B cell (primary cell): ENCODE data around the gene WDR1. TPM values are rescaled to one million over a fixed set of nuclear protein-coding genes. Genes with fewer than 3 reads are reported as not detected.

Experiments used
- ATAC-seq: fragments of 200-7000 bp; cut with Tn5 transposase; one replicate; pipeline ENCODE4 v1.10.0; 2021; ENCODE audit warnings: low read depth, mild to moderate bottlenecking, moderate number of reproducible peaks, moderate library complexity
- CTCF ChIA-PET: fragments of 350-600 bp; sonication (Branson Sonifier 250); formaldehyde crosslinking; loops from one replicate; lab custom pipeline; 2021; ENCODE audit warnings: antibody characterized with exemption, inconsistent platforms; lab: Charles Lee
- POLR2A ChIA-PET: fragments of 350-600 bp; sonication (Branson Sonifier 250); formaldehyde crosslinking; loops from one replicate; lab custom pipeline; 2021; ENCODE audit warnings: antibody characterized with exemption; lab: Charles Lee
- DNase-seq: peaks from one replicate; pipeline ENCODE4 v3.0.0; 2013
- H2AFZ ChIP-seq: 2 replicates; pipeline ENCODE4 v1.6.1; 2012; ENCODE audit warnings: mild to moderate bottlenecking, low read depth, low read length; ENCODE audit not compliant: insufficient read depth, poor library complexity, severe bottlenecking
- H3K27ac ChIP-seq, 2 donors: 1 replicate in 1 of 2; 2 replicates in 1 of 2; pipeline ENCODE4 v1.5.1; 2012 to 2013; ENCODE audit warnings: low read length in 2 of 2, mild to moderate bottlenecking in 2 of 2, moderate library complexity in 1 of 2
- H3K27me3 ChIP-seq, 4 experiments: fragments of 200-600 bp in 1 of 4; sonication (generic) in 1 of 4; replicated peaks in 1 of 4; 1 replicate in 2 of 4; 2 replicates in 2 of 4; pipeline versions ENCODE4 v1.6.1 to v1.7.0; 2013 to 2016; ENCODE audit warnings: low read length in 3 of 4, mild to moderate bottlenecking in 2 of 4, mixed read lengths in 1 of 4, moderate library complexity in 1 of 4; ENCODE audit not compliant: insufficient read depth in 4 of 4, control insufficient read depth in 3 of 4; ENCODE audit errors: control extremely low read depth in 1 of 4
- H3K36me3 ChIP-seq, 2 experiments: replicated peaks in 1 of 2; 1 replicate in 1 of 2; 2 replicates in 1 of 2; pipeline versions ENCODE4 v1.6.1 to v1.7.1; 2013; ENCODE audit warnings: low read length in 1 of 2; ENCODE audit not compliant: insufficient read depth in 2 of 2, control insufficient read depth in 1 of 2; ENCODE audit errors: control extremely low read depth in 1 of 2, extremely low read depth in 1 of 2
- H3K4me1 ChIP-seq, 2 donors: fragments of 200-600 bp in 1 of 2; sonication (generic) in 1 of 2; 1 replicate in 1 of 2; 2 replicates in 1 of 2; pipeline versions ENCODE4 v1.5.1 to v1.6.1; 2013 to 2017; ENCODE audit warnings: low read length in 2 of 2; ENCODE audit not compliant: control insufficient read depth in 2 of 2, insufficient read depth in 2 of 2
- H3K4me2 ChIP-seq: replicated peaks from 2 replicates; pipeline ENCODE3; 2012; ENCODE audit warnings: mild to moderate bottlenecking, low read depth, low read length; ENCODE audit not compliant: poor library complexity, severe bottlenecking
- H3K4me3 ChIP-seq, 5 experiments: fragments of 200-600 bp in 1 of 5; sonication (generic) in 1 of 5; 1 replicate in 3 of 5; 2 replicates in 2 of 5; pipeline versions ENCODE4 v1.5.1 to v1.7.0; 2011 to 2016; ENCODE audit warnings: low read length in 4 of 5, mild to moderate bottlenecking in 4 of 5, low read depth in 2 of 5, control low read depth in 1 of 5, moderate library complexity in 1 of 5; ENCODE audit not compliant: insufficient read depth in 1 of 5; ENCODE audit errors: control extremely low read depth in 1 of 5, extremely low read depth in 1 of 5
- H3K79me2 ChIP-seq: fragments of 200-600 bp; sonication (generic); one replicate; pipeline ENCODE4 v1.6.0; 2016; ENCODE audit warnings: low read length; ENCODE audit not compliant: control insufficient read depth, insufficient read depth
- H3K9ac ChIP-seq: fragments of 200-600 bp; sonication (generic); 2 replicates; pipeline ENCODE4 v1.6.1; 2017; ENCODE audit warnings: mild to moderate bottlenecking, low read length, moderate library complexity
- H3K9me3 ChIP-seq, 3 donors: one replicate each; pipeline versions ENCODE4 v1.6.1 to v1.7.1; 2013; ENCODE audit warnings: low read length in 2 of 3; ENCODE audit not compliant: control insufficient read depth in 2 of 3, insufficient read depth in 1 of 3; ENCODE audit errors: control extremely low read depth in 1 of 3
- H4K20me1 ChIP-seq: 2 replicates; pipeline ENCODE4 v1.6.0; 2012; ENCODE audit warnings: mild to moderate bottlenecking, low read length; ENCODE audit not compliant: insufficient read depth, control insufficient read depth, poor library complexity, severe bottlenecking
- H3K27ac Mint-ChIP-seq: one replicate; pipeline ENCODE4 v1.8.0; 2021; ENCODE audit warnings: mixed read lengths
- H3K27me3 Mint-ChIP-seq: one replicate; pipeline ENCODE4 v1.8.0; 2021; ENCODE audit warnings: mixed read lengths
- H3K4me1 Mint-ChIP-seq: one replicate; pipeline ENCODE4 v1.8.0; 2021; ENCODE audit warnings: mixed read lengths
- H3K4me3 Mint-ChIP-seq: one replicate; pipeline ENCODE4 v1.8.0; 2021; ENCODE audit warnings: mixed read lengths
- H3K9me3 Mint-ChIP-seq: one replicate; pipeline ENCODE4 v1.8.0; 2022; ENCODE audit warnings: mixed read lengths; ENCODE audit not compliant: insufficient read depth
- EZH2 ChIP-seq: IDR thresholded peaks from 2 replicates; pipeline ENCODE4 v1.6.1; 2012; ENCODE audit warnings: borderline replicate concordance, low read depth, mild to moderate bottlenecking, moderate library complexity, low read length; ENCODE audit not compliant: insufficient read depth, poor library complexity, severe bottlenecking
- WGBS: methylation state at CpG from one replicate; pipeline ENCODE4 v1.1.5; 2013; ENCODE audit warnings: missing lambda C conversion rate; ENCODE audit not compliant: insufficient coverage; 5-methylcytosine and 5-hydroxymethylcytosine counted together
- intact Hi-C: fragments of 100-400 bp; cut with micrococcal nuclease; formaldehyde crosslinking; loops from one replicate; pipeline ENCODE4 v1.10.0; 2022
- polyA plus RNA-seq: library from polyadenylated mRNA; depleted of rRNA; stranded (reverse); fragments of >200 nt; gene quantifications from 2 replicates; pipeline ENCODE4 v1.2.3, GENCODE V29; 2012
- total RNA-seq, 2 donors: library from RNA; stranded (reverse); fragments of 120-200 nt in 1 of 2; gene quantifications; 1 replicate in 1 of 2; 2 replicates in 1 of 2; pipeline versions ENCODE4 v1.2.3 to v1.2.4, GENCODE V29; 2013 to 2022
- TF ChIP-seq, protein P1 (sequence below): fragments of 200-600 bp; IDR thresholded peaks from one replicate; pipeline ENCODE4 v1.8.0; 2022; ENCODE audit warnings: antibody characterized with exemption, mild to moderate bottlenecking

The WDR1 gene
- total and polyA plus RNA-seq, 2 donors (not counting 1 experiment from before 2014, with no cell fraction given), result 134 to 217 TPM

DNA sequence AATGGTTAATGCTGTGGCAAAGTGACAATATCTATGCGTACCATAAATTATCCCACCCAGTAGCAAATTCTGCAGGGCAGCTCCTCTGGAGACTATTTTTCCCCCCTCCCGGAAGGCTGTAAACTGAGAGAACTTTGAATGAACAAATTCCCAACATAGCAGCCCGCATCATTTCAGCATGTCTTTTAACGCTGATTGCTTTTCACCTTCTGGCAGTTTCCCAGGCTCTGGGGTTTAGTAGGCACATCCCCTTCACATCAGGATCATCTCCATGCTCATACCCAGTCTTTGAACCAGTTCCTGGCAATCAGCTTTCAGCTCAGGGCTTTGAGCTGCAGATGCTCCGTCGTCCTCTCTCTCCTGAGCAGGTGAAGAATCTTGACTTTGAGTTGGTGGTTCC, 26.6 kb upstream of the WDR1 start:
- H3K27me3 Mint-ChIP-seq, result peaks cover 40% of the 10 kb centered on the region
- no peak for DNase-seq
- H3K4me1 ChIP-seq, result peaks cover 6 to 13% of the 10 kb centered on the region in 2 donors
- H3K27me3 ChIP-seq, result peaks cover 0 to 6% (median 4%) of the 10 kb centered on the region in 4 experiments
- H3K4me1 Mint-ChIP-seq, result peaks cover 12% of the 10 kb centered on the region
- TF ChIP-seq, protein P1, sequence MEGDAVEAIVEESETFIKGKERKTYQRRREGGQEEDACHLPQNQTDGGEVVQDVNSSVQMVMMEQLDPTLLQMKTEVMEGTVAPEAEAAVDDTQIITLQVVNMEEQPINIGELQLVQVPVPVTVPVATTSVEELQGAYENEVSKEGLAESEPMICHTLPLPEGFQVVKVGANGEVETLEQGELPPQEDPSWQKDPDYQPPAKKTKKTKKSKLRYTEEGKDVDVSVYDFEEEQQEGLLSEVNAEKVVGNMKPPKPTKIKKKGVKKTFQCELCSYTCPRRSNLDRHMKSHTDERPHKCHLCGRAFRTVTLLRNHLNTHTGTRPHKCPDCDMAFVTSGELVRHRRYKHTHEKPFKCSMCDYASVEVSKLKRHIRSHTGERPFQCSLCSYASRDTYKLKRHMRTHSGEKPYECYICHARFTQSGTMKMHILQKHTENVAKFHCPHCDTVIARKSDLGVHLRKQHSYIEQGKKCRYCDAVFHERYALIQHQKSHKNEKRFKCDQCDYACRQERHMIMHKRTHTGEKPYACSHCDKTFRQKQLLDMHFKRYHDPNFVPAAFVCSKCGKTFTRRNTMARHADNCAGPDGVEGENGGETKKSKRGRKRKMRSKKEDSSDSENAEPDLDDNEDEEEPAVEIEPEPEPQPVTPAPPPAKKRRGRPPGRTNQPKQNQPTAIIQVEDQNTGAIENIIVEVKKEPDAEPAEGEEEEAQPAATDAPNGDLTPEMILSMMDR, result no peak
- TF ChIP-seq EZH2, result no peak
- H3K4me2 ChIP-seq, result no peak overlapping the region
- ChIA-PET CTCF (no interaction called here), POLR2A (no interaction called here)
- H3K79me2 ChIP-seq, result no peaks in the 10 kb centered on the region
- no peaks in the 10 kb centered on the region for H3K36me3 ChIP-seq
- H3K9ac ChIP-seq, result no peak overlapping the region
- H2AFZ ChIP-seq, result no peak overlapping the region
- intact Hi-C loops, result no loop called here
- no peaks in the 10 kb centered on the region for H3K9me3 ChIP-seq
- WGBS, result 95% methylated on average over 6 of the region's 6 CpGs
- no peak overlapping the region for H3K27ac ChIP-seq
- H3K27ac Mint-ChIP-seq, result no peak overlapping the region
- no peaks in the 10 kb centered on the region for H4K20me1 ChIP-seq
- no peak overlapping the region for H3K4me3 Mint-ChIP-seq
- no peaks in the 10 kb centered on the region for H3K9me3 Mint-ChIP-seq
- no peak for ATAC-seq
- no peak overlapping the region for H3K4me3 ChIP-seq

DNA sequence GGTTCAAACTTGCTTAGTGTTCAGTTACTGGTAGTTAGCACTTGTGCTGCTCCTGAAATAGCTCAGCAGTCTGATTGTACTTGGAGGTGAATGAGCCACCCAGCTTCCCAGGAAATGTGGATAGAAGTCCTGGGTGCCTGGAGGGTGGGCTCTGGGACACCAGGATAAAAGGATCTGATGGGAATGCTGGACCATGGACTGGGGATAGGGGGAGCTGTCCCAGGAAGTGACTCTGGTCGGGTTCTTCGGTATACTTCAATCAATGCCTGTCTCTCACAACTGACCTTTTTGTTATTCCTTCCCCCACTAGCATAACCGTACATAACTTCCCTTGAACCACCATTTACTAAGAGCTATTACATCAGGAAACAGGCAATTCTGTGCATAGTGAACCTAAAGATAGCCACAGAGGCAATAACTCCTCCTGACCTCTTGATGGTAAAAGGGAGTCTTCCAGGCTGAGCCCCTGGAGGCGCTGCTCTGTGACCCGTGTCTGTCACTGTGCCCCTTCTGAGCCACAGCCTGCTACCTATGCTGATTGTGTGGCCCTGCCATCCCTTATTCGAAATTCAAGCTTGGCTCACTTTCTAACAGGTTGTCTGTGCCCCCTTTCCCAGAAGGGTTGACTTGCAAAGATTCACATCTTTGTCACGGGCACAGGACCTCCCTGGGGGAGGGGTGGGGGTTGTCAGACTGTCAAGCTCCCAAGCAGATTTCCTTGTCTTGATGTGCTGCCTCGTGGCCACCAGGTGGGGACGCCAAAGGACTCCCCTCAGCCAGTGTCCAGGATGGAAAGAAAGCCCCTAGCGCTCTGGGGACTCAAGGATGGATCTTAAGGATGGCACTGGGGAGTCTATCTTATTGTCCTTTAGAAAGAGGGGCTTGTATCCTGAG, 24.5 kb upstream of the WDR1 start:
- H3K27me3 ChIP-seq, result peaks cover 0 to 6% (median 2%) of the 10 kb centered on the region in 4 experiments
- no peak for DNase-seq
- H3K4me2 ChIP-seq, result no peak overlapping the region
- WGBS, result 77% methylated on average over 7 of the region's 10 CpGs
- no peaks in the 10 kb centered on the region for H3K36me3 ChIP-seq
- ChIA-PET POLR2A (no interaction called here), CTCF (interaction anchor here (0.6 to 1.1 kb wide), 2 partner anchors 10 to 1295 kb away, joined by 3 to 5 read pairs; no protein-coding TSS in a partner anchor)
- Mint-ChIP-seq H3K27ac (no peak overlapping the region), H3K9me3 (no peaks in the 10 kb centered on the region), H3K27me3 (peaks cover 38% of the 10 kb centered on the region), H3K4me3 (no peak overlapping the region), H3K4me1 (peaks cover 12% of the 10 kb centered on the region)
- no peak overlapping the region for H3K27ac ChIP-seq
- H3K4me1 ChIP-seq, result peaks cover 6 to 13% of the 10 kb centered on the region in 2 donors
- no peak for ATAC-seq
- no peaks in the 10 kb centered on the region for H3K9me3 ChIP-seq
- no peaks in the 10 kb centered on the region for H3K79me2 ChIP-seq
- TF ChIP-seq, protein P1, result no peak
- no peak for TF ChIP-seq EZH2
- no peak overlapping the region for H3K9ac ChIP-seq
- H2AFZ ChIP-seq, result no peak overlapping the region
- no peaks in the 10 kb centered on the region for H4K20me1 ChIP-seq
- no peak overlapping the region for H3K4me3 ChIP-seq
- intact Hi-C loops, result no loop called here
